ENCODE measurements around the gene KREMEN1.

KREMEN1 gene

DNA sequence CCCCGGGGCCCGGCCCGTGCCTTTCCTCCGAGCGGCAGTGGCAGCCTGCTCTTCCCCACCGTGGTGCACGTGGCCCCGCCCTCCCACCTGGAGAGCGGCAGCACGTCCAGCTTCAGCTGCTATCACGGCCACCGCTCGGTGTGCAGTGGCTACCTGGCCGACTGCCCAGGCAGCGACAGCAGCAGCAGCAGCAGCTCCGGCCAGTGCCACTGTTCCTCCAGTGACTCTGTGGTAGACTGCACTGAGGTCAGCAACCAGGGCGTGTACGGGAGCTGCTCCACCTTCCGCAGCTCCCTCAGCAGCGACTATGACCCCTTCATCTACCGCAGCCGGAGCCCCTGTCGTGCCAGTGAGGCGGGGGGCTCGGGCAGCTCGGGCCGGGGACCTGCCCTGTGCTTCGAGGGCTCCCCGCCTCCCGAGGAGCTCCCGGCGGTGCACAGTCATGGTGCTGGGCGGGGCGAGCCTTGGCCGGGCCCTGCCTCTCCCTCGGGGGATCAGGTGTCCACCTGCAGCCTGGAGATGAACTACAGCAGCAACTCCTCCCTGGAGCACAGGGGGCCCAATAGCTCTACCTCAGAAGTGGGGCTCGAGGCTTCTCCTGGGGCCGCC lies 23.1 kb upstream of the KREMEN1 start:
- DNase-seq, result no peak

DNA sequence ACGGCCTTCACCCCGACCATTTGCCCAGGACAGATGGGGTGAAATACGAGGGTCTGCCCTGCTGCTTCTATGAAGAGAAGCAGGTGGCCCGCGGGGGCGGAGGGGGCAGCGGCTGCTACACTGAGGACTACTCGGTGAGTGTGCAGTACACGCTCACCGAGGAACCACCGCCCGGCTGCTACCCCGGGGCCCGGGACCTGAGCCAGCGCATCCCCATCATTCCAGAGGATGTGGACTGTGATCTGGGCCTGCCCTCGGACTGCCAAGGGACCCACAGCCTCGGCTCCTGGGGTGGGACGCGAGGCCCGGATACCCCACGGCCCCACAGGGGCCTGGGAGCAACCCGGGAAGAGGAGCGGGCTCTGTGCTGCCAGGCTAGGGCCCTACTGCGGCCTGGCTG lies 22.4 kb upstream of the KREMEN1 start:
- no peak for DNase-seq

DNA sequence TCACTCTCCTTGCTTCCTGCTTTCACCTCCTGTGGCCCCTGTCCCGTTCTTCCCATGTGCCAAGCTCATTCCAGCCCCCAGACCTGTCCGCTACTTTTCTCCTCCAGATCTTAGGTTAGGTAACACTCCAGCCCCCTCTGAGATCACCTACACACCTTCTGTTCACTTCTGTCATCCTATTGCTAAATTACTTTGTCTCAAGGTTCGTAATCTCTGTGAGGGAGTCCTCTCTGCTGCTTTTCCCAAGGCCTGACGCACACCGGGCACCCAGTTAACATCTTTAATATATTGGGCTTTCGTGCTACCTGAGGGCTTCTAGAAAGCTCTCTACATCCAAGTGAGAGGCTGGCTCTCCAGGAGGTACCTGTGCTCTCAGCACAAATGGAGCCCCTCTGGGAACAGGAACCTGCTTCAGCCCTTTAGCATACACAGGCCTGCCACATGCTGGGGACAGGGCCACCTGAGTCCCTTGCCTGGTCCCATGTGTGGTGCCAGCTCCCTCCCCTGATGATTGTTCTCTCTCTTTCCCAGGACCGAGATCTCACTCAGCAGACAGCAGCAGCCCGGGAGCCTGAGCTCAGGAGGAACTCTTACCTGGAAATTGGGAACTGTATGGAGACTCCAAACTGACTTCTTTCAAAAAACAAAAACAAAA lies 19.7 kb upstream of the KREMEN1 start:
- DNase-seq, result no peak

DNA sequence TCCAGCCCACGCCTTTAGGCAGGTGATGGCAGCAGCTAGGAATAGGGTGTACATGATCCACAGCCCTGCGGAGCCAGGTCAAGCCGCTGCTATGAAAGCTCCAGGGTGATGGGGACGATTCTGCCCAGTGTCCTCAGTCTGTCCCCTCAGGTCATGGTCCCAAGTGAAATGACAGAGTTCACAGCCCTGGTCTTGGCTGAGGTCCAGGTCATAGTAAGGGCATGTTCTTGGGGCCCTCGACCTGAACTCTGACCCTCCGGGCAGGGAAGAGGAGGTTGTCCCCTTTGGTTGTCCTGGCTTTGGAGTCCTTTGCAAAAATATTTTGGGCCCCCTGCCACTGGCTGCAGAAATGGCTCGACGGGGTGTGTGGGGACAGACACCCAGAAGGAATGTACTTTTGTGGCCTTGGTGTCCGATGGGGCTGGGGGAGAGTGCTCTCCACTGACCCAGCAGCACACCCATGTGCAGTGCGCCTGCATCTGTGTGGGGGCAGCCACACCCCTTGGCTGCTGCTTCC lies 18.5 kb upstream of the KREMEN1 start:
- DNase-seq, result no peak

DNA sequence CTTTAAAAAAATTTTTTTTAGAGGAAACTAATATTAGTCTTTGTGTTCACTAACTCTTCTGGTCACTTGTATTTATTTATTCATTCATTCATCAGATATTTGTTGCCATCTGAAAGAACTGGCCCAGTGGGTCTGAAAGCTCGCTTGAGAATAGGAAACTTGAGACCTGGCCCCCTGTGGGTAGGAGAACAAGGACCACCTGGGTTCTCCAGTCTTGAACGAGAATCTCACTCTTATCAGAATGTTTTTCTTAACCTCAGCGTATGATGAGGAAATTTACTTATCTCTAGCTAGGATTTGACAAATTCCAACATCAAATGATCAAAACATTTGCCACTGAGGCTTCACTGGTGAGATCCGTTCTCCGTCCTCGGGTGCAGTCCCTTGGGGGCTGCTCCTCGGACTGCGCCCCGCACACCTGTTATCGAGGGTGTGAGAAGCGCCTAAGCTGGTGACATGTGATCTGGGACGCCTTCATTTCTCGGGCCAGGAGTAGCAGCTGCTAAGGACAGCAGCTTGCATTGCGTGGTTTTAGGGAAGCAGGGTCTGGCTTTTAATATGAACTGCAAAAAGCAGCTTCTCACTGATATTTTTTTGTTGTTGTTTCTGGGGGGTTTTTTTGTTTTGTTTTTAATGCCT lies 17.5 kb upstream of the KREMEN1 start:
- no peak for DNase-seq

DNA sequence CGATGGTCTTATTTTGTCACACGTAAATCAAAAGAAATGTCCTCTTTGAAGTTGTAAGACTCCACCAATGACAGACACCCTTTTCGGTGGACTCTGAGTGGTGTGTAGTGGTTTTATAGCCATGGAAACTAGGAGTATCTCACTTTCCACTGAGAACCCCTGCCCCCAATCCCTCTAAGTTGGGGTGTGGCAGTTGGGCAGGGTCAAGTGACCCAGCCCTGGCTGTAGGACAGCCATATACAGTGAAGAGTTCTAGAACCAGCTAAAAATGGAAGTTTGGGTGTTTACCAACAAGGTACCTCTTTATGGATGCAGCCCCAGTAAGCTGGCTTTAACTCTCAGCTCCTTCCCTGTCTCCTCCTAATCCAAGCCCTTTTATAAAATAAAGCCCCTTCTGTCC lies 16.4 kb upstream of the KREMEN1 start:
- DNase-seq, result no peak

DNA sequence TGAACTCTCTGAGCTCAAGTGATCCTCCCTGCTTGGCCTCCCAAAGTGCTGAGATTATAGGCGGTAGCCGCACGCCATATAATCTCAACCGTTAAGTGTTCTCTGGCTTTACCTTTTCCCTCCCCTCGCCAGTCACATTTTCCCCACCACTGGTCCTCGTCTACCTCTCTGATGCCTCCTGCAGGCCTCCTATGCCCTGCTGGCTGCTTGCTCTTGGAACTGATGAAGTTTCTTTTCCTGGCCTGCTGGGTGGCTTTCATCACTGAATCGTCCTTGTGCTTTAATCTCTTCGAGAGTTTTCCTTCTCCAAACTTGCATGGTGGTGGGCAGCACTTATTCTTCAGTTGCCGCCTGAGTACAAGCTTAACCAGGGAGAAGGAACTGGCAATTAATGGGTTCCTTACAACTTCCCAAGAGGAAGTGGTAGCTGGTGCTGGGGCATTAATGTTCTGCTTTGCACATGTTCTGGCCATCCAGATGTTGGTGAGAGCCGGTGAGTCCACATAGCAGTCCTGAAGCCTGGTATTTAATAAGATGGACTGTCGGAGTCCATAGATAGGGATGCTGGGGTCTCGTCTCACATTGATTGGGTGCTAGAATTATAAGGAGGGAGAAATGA lies 12.5 kb upstream of the KREMEN1 start:
- no peak for DNase-seq

DNA sequence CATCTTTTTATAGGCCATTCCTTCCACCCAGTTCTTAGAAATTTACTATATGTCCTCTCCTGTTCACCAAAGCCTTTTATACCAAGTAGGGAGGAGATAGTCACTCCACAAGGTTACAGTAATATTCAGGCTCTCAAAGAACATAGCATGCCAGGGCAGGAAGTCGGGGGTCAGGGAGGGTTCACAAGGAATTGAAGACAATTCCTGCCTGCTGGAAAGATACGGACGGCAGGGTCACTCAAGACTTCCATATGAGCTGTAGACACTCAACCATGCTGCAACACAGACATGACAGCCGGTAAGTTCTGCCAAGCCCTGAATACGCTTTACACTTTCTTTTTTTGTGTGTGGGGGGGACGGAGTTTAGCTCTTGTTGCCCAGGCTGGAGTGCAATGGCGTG lies 11.9 kb upstream of the KREMEN1 start:
- DNase-seq, result no peak

DNA sequence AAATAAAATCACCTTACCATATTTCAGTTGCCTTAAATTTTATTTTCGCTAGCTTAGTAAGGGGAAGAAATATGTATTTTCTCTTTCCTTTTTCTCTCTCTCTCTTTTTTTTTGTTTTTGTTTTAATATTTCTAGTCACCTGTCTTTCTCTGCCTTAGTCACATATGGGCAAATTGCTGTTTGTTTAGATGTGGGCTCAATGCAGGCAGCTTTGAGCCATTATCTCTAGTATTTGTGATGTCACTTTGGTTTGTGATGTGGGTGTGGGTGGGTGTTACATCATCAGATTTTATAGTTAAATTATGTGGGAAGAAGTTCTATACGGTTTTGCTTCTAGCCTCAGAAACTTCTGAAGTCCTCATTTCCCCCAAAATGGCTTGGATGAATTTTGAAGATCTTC lies 11.1 kb upstream of the KREMEN1 start, which contains the start of gene C22orf31:
C22orf31 (minus strand) TSS at position 59 of the 400 bp plus-strand sequence; CDS start at position 20, 39 bp downstream.
- no peak for DNase-seq

DNA sequence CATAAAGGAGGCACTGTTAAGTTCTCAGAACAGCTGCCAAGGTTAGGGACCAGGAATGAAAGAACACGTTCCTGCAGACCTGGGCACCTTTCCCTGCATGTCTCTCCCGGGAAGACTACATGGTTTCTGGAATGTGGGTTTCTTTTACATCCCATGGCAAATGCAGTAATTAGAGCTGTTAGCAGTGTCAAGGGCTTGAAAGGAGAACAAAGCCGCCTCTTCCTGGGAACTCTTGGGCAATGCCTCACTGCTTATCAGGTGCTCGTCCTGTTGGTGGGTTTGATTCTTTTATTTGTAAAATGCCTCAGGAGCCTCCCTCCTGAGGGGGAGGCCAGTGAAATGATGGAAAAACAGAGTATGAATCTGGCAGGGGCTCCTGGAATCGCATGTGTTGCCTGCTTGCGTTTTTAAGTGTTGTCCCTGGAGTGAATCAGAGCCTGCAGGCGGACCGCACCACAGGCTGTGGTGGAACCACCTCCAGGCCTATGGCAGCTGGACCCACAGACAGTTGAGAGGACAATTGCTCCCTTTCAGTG lies 10.5 kb upstream of the KREMEN1 start:
- DNase-seq, result peak; percentile 9

DNA sequence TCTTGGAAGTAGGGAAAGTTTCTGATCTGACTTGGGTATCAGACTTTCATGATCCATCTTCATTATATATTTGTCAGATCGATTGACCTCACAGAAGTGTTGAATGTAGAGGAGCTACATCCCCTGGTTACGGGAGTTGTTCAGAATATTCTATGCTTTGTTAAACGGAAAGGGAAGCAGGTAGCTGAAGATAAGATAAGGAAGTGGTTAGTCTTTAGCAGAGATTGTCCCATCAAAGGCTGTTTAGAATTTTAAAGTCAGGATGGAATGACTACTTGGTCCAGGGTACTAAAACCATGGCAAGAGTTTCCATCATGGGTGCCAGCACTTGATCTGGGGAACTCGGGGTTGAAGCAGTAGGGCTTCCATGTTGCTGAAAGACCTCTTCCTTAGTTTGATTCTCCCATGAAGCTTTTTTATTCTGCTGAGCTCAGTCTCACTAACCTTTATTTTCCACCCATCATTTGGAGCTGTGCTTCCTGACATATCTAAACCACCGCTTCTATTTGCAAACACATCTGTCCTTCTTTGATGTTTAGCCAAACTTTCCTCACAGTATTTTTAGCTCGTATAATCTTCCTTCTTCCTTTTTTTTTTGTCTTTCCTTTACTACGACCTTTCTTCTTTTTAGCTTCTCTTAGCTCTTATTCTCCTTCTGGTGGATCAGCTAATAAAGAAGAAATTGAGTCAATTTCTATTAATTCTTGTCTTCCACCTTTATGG lies 7.2 kb upstream of the KREMEN1 start:
- no peak for DNase-seq

DNA sequence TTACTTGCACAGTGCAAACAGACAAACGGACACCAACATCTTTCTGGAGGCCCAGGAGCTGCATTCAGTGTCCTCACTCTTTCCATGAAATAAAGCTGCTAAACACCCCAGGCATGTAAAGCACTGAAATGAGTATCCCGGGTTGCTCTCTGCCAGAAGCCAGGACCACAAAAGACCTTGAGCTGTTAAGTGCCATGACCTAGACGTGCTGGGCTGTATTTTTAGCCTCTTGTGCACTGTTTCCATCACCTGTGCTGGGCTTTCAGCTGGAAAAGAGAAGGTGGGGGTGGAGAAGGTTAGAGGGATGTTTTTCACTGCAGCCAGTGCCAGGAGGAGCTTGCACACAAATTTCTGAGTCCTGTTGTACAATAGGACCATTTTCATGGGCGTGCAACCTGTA lies 3.4 kb upstream of the KREMEN1 start:
- DNase-seq, result no peak

DNA sequence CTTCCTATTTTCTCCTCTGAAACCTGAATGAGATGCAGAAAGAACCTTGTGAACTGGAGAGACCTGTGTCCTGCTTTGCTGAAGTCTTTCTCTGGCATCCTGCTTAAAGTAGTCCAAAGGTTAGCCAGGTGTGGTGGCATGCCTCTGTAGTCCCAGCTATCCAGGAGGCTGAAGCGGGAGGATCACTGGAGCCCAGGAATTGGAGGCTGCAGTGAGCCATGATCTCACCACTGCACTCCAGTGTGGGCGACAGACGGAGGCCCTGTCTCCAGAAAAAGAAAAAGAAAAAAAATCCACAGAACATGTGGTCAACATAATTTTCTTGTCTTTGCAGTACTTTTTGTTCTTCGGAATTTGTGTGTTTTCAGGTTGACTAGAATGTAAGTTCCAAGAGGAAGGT lies 2.3 kb upstream of the KREMEN1 start:
- no peak for DNase-seq

DNA sequence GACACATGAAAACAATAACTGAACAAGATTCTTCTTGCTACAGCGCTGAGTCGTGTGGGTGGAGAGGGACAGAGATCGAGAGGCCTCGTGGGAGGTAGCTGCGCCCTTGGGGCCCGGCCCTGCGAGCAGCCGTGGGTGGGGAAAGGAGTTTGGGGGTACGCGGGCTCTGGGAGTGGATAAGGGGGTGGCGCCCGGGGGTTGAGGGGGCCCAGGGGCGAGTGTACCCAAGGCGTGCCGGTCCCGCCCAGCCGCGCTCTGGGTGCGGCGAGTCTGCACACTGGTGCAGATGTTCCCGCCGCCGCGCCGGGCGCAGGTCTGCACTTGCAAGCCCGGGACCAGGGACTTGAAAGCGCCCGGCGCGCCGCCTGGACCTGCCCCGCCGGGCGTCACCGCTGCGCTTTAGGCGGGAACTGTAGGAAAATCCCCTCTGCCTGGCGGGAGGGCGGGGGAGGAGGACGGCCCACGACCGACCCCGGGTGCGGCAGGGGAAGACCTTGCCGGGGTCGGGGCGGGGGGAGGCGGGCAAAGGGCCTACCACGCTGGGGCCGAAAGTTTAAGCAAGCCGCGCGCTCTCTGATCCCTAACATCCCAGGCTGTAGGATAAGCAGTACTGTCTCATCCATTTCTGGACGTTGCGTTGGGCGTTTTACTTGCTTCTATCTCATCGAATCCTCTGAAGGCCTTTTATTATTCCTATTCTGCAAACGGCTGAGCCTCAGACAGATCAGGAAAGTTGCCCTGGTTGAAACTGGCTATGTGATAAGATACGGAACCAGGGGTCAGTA lies 1.4 kb upstream of the KREMEN1 start:
- no peak for DNase-seq

DNA sequence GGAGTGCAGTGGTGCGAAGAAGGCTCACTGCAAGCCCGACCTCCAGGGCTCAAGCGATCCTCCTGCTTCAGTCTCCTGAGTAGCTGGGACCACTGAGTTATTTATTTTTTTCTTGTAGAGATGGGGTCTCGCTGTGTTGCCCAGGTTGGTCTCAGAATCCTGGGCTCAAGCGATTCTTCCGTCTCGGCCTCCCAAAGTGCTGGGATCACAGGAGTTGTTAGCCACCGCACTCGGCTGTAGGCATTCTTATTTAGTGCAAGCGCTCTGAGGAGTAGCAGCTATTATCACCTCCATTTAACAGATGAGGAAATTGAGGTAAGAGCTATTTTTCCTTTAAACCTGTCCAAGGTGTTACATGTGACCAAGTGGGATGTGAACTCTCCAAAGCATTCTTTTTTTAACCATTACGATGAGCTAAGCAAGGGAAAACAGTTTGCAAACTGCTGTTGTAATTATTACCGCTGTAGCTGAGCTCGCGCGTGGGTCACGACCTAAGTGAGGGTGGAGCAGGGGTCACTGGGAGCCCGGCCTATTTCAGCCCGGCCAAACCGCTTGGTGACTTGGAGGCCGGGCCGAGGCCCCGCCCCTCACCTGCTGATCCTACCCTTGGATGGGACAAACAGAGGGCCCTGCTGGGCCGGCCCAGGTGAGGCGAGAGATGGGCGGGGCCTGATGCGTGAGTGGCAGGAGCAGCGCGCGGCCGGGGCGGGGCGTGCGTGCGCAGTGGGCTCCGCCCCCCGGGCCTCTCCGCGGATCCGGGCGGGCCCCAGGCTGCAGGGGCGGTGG lies 449 bp upstream of the KREMEN1 start:
- DNase-seq, result peak; percentile 73

DNA sequence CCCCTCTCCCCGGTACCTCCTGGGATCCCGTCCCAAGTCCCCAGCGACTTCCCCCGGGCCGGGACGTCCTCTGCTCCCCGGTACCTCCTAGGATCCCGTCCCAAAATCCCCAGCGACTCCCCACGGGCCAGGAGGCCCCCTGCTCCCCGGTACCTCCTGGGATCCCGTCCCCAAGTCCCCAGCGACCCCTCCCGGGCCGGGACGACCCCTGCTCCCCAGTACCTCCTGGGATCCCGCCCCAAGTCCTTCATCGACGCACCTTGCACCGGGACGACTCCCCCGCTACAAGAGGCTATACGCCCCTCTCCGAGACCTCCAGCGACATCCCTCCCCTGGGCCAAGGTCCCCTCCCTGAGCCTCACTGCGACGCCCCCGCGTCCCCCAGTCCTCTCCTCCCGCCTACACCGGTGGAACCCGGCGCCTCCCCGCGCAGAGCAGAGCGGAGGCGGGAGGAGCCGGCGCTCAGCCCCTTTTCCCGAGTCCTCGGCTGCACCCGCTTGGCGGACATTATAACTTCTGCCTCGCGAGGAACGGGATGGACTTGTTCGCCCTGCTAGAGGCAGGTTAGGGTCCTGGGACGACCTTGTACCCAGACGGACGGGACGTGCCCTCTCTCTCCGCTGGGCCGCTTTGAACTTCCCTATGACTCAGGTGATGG lies 912 bp downstream of the KREMEN1 start:
- no peak for DNase-seq

DNA sequence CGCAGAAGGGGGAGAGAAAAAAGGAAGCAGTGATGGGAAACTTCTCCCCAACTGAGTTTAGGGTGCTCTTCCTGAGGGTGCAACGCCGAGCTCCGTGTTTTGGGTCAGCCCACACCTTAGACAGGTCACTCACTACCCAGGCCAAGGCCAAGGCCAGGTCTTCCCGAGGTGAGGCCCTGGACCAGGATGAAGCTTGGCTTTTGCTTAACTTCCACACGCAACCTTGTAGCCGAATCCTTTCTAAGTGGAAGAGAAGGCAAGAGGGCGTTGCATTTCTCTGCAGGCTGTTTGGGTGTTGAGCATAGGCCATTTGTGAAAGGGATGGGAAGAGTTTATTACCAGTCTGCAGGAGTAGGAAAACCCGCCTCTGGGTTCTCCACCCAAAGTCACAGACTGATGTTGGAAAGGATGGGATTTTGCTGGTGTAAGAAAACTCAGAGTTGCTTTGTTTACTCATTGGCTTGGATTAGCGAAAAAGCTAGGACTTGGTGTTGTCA lies 1.5 kb downstream of the KREMEN1 start:
- DNase-seq, result no peak

DNA sequence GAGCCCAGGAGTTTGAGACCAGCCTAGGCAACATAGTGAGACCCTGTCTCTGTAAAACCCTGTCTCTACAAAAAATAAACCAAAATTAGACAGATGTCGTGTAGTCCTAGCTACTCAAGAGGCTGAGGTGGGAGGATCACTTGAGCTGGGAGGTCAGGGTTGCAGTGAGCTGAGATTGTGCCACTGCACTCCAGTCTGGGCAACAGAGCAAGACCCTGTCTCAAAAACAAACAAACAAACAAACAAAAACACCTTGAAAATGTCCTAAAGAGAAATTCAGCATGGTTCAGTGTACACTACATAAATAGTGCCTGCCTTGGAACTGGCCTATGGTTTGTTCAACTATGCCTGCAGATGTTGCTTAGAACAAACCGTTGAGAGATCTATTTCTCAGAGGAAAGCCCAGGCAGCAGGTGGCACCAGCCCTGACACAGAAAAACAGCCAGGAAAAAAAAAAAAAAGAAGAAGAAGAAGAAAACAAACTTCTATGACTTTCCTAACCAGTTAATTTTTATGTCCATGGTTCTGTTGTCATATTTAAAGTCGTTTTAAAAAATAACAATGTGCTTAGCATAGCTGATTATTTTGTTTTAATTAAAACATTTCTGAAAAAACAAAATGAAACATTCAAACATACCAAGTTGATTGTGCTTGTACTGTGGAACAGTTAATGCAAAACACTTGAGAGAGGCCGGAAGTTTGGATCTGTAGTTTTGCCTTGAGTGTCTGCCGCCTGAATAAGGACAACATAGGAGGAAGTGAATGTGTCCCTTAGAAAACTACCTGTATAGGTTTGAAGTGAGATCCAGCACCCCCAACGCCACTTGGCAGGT lies 5.4 kb downstream of the KREMEN1 start:
- DNase-seq, result no peak

DNA sequence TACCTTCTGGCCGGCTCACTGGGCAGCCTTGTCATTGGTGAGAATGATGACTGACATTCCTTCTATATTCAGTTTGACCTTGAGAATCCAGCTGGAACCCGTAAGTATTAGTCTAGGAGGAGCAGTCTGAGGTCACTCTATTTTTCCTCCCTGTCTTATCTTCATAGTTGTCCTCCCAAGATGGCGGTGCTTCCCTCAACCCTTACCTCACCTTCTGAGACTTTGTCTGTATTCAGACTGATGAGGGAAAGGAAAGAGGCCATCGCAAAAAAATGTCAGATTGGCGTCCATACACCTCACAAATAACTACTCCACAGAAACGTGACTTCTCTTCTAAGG lies 6.0 kb downstream of the KREMEN1 start:
- DNase-seq, result no peak
